Endothelial cell (in vitro differentiated cells): ENCODE measurements around the gene RUNX3. TPM values are rescaled to one million over a fixed set of nuclear protein-coding genes. Genes with fewer than 3 reads are reported as not detected.

Experiments
- DNase-seq: peaks from one replicate; pipeline ENCODE4 v3.0.0; 2021; ENCODE audit warnings: low spot score
- H3K27ac Mint-ChIP-seq: one replicate; pipeline ENCODE4 v1.8.0; 2021; ENCODE audit warnings: mixed read lengths, inconsistent platforms; ENCODE audit not compliant: unreplicated experiment
- H3K27me3 Mint-ChIP-seq: one replicate; pipeline ENCODE4 v1.8.0; 2021; ENCODE audit warnings: mild to moderate bottlenecking, moderate library complexity, mixed read lengths, inconsistent platforms; ENCODE audit not compliant: unreplicated experiment
- H3K36me3 Mint-ChIP-seq: one replicate; pipeline ENCODE4 v1.8.0; 2021; ENCODE audit warnings: mild to moderate bottlenecking, low read depth, mixed read lengths, inconsistent platforms; ENCODE audit not compliant: unreplicated experiment
- H3K4me1 Mint-ChIP-seq: one replicate; pipeline ENCODE4 v1.8.0; 2021; ENCODE audit warnings: mild to moderate bottlenecking, mixed read lengths, inconsistent platforms; ENCODE audit not compliant: unreplicated experiment
- H3K4me3 Mint-ChIP-seq: one replicate; pipeline ENCODE4 v1.8.0; 2021; ENCODE audit warnings: mild to moderate bottlenecking, mixed read lengths, inconsistent platforms; ENCODE audit not compliant: unreplicated experiment
- H3K9me3 Mint-ChIP-seq: one replicate; pipeline ENCODE4 v1.8.0; 2021; ENCODE audit warnings: mixed read lengths, inconsistent platforms; ENCODE audit not compliant: unreplicated experiment
- CTCF ChIP-seq: fragments of 200-600 bp; sonication (generic); IDR thresholded peaks from one replicate; pipeline ENCODE4 v1.5.0; 2021; ENCODE audit warnings: antibody characterized with exemption; ENCODE audit not compliant: unreplicated experiment
- total RNA-seq: library from RNA; stranded (reverse); fragmentation: NEBNext Ultra II Directional; extraction: Animal tissue kit (Norgen Biotek cat#: 25700); gene quantifications from one replicate; pipeline ENCODE4 v1.2.1, GENCODE V29; 2021; ENCODE audit not compliant: unreplicated experiment

The RUNX3 gene
- total RNA-seq, 1 donor from 2014 or later: 1.8 TPM

- no peak overlapping the region for H3K4me3 Mint-ChIP-seq
- DNase-seq: no peak
- peaks cover 9% of the 10 kb centered on the region for H3K27me3 Mint-ChIP-seq
- no peak overlapping the region for H3K27ac Mint-ChIP-seq
- no peaks in the 10 kb centered on the region for H3K36me3 Mint-ChIP-seq
- TF ChIP-seq CTCF: no peak
- H3K4me1 Mint-ChIP-seq: no peaks in the 10 kb centered on the region
- H3K9me3 Mint-ChIP-seq: no peaks in the 10 kb centered on the region
These were observed 21.8 kb upstream of the RUNX3 start for GRCh38 chr1:24951810-24952412.

- peaks cover 9% of the 10 kb centered on the region for H3K27me3 Mint-ChIP-seq
- H3K4me3 Mint-ChIP-seq: no peak overlapping the region
- H3K36me3 Mint-ChIP-seq: no peaks in the 10 kb centered on the region
- H3K9me3 Mint-ChIP-seq: no peaks in the 10 kb centered on the region
- no peaks in the 10 kb centered on the region for H3K4me1 Mint-ChIP-seq
- no peak overlapping the region for H3K27ac Mint-ChIP-seq
- TF ChIP-seq CTCF: no peak
- no peak for DNase-seq
These were observed 21.3 kb upstream of the RUNX3 start for GRCh38 chr1:24951337-24951736.

- no peaks in the 10 kb centered on the region for H3K36me3 Mint-ChIP-seq
- H3K27ac Mint-ChIP-seq: no peak overlapping the region
- H3K27me3 Mint-ChIP-seq: peaks cover 9% of the 10 kb centered on the region
These were observed 19.3 kb upstream of the RUNX3 start for GRCh38 chr1:24949331-24949881.

GRCh38 chr1:24948079-24948827, 18.2 kb upstream of the RUNX3 start:
- H3K27ac Mint-ChIP-seq: no peak overlapping the region
- H3K4me1 Mint-ChIP-seq: no peaks in the 10 kb centered on the region
- no peak for TF ChIP-seq CTCF
- H3K9me3 Mint-ChIP-seq: no peaks in the 10 kb centered on the region
- H3K4me3 Mint-ChIP-seq: no peak overlapping the region
- DNase-seq: no peak
- peaks cover 12% of the 10 kb centered on the region for H3K27me3 Mint-ChIP-seq
- no peaks in the 10 kb centered on the region for H3K36me3 Mint-ChIP-seq

More at GRCh38 chr1:24949331-24949881, 19.3 kb upstream of the RUNX3 start:
- no peak for TF ChIP-seq CTCF
- no peak for DNase-seq
- H3K9me3 Mint-ChIP-seq: no peaks in the 10 kb centered on the region
- no peaks in the 10 kb centered on the region for H3K4me1 Mint-ChIP-seq
- no peak overlapping the region for H3K4me3 Mint-ChIP-seq
